Keratinocyte (primary cell): ENCODE measurements around the gene ATG9B.
"Not testable (repeated sequence)": the region's sequence is repeated elsewhere in the genome, so short reads cannot be mapped to it uniquely, and the experiment has no call there.

Source experiments
- CTCF ChIP-seq, 3 experiments: IDR thresholded peaks in 1 of 3; conservative IDR thresholded peaks in 1 of 3; optimal IDR thresholded peaks in 1 of 3; 2 replicates in 2 of 3; 3 replicates in 1 of 3; pipeline versions ENCODE3 to v1.5.1; 2011; ENCODE audit warnings: low read length in 3 of 3, mild to moderate bottlenecking in 3 of 3, moderate library complexity in 2 of 3, control low read depth in 1 of 3, inconsistent platforms in 1 of 3; ENCODE audit not compliant: insufficient read depth in 2 of 3; ENCODE audit errors: extremely low read depth in 1 of 3
- EZH2 ChIP-seq: IDR thresholded peaks from one replicate; pipeline ENCODE4 v1.6.1; 2012; ENCODE audit warnings: inconsistent platforms, mild to moderate bottlenecking, low read length, moderate library complexity

GRCh38 chr7:151043449-151043848, 19.2 kb upstream of the ATG9B start:
- not testable (repeated sequence) for TF ChIP-seq CTCF (optimal IDR thresholded peaks at IDR 0.05 in 1 of 3, IDR thresholded peaks at IDR 0.05 in 1 of 3, conservative IDR thresholded peaks at IDR 0.05 in 1 of 3; ENCODE audit: extremely low read depth in 1 of 3, insufficient read depth in 2 of 3, low read length in 3 of 3); EZH2
